ENCODE results near the gene PAGR1.

The PAGR1 gene

DNA sequence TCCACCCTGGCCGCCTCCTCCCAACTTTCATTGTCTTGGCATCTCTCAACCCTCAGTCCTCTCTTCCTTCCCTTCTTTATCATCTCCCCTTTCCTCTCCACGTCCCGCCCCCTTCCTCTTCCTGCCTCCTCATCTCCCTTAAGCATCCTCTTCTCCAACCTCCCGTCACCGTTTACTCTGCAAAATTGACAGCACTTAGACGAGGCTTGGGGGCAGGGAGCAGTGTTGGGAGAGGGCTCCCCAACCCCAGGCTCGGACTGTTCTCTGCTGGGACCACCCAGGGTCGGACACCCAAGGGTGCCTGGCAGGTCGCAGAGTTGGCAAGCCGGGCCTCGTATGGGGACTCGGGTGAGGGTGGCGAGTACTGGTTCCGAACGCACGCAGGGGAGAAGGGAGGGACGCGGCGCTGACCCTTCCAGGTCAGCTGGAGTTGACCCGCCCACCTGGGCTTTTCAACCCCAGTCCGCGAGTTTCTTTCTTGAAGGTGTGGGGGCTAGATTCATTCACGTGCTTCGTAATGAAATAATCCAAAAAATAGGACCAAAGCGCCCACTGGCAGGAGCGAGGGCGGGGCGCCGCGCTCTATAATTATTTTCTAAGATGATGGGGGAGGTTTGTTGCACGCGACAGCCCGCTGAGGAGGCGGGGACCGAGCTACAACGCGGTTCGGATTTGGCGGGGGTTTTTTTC is 775 bp upstream of the PAGR1 start:
- TF ChIP-seq EGR1 (IDR thresholded peaks at IDR 0.05) = no peak
- no peak for TF ChIP-seq TCF12 (IDR thresholded peaks at IDR 0.05; ENCODE audit: low read depth)
- TF ChIP-seq, protein P1, sequence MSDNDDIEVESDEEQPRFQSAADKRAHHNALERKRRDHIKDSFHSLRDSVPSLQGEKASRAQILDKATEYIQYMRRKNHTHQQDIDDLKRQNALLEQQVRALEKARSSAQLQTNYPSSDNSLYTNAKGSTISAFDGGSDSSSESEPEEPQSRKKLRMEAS (IDR thresholded peaks at IDR 0.05) = no peak
- TF ChIP-seq ZBTB7A (IDR thresholded peaks at IDR 0.05; ENCODE audit: low read depth) = no peak
- TF ChIP-seq TAF1 (IDR thresholded peaks at IDR 0.05; ENCODE audit: low read depth) = no peak
- TF ChIP-seq, protein P2, sequence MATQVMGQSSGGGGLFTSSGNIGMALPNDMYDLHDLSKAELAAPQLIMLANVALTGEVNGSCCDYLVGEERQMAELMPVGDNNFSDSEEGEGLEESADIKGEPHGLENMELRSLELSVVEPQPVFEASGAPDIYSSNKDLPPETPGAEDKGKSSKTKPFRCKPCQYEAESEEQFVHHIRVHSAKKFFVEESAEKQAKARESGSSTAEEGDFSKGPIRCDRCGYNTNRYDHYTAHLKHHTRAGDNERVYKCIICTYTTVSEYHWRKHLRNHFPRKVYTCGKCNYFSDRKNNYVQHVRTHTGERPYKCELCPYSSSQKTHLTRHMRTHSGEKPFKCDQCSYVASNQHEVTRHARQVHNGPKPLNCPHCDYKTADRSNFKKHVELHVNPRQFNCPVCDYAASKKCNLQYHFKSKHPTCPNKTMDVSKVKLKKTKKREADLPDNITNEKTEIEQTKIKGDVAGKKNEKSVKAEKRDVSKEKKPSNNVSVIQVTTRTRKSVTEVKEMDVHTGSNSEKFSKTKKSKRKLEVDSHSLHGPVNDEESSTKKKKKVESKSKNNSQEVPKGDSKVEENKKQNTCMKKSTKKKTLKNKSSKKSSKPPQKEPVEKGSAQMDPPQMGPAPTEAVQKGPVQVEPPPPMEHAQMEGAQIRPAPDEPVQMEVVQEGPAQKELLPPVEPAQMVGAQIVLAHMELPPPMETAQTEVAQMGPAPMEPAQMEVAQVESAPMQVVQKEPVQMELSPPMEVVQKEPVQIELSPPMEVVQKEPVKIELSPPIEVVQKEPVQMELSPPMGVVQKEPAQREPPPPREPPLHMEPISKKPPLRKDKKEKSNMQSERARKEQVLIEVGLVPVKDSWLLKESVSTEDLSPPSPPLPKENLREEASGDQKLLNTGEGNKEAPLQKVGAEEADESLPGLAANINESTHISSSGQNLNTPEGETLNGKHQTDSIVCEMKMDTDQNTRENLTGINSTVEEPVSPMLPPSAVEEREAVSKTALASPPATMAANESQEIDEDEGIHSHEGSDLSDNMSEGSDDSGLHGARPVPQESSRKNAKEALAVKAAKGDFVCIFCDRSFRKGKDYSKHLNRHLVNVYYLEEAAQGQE (IDR thresholded peaks at IDR 0.05; ENCODE audit: low read depth) = no peak
- no peak for TF ChIP-seq EP300 (IDR thresholded peaks at IDR 0.05; ENCODE audit: borderline replicate concordance)
- no peak for TF ChIP-seq TEAD4 (IDR thresholded peaks at IDR 0.05)
- no peak for TF ChIP-seq CEBPB (IDR thresholded peaks at IDR 0.05)
- TF ChIP-seq, protein P3, sequence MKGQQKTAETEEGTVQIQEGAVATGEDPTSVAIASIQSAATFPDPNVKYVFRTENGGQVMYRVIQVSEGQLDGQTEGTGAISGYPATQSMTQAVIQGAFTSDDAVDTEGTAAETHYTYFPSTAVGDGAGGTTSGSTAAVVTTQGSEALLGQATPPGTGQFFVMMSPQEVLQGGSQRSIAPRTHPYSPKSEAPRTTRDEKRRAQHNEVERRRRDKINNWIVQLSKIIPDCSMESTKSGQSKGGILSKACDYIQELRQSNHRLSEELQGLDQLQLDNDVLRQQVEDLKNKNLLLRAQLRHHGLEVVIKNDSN (IDR thresholded peaks at IDR 0.05) = no peak
- no peak for TF ChIP-seq FOXM1 (IDR thresholded peaks at IDR 0.05; ENCODE audit: borderline replicate concordance, low read depth)
- no peak for TF ChIP-seq YY1 (IDR thresholded peaks at IDR 0.05; ENCODE audit: low read depth)

DNA sequence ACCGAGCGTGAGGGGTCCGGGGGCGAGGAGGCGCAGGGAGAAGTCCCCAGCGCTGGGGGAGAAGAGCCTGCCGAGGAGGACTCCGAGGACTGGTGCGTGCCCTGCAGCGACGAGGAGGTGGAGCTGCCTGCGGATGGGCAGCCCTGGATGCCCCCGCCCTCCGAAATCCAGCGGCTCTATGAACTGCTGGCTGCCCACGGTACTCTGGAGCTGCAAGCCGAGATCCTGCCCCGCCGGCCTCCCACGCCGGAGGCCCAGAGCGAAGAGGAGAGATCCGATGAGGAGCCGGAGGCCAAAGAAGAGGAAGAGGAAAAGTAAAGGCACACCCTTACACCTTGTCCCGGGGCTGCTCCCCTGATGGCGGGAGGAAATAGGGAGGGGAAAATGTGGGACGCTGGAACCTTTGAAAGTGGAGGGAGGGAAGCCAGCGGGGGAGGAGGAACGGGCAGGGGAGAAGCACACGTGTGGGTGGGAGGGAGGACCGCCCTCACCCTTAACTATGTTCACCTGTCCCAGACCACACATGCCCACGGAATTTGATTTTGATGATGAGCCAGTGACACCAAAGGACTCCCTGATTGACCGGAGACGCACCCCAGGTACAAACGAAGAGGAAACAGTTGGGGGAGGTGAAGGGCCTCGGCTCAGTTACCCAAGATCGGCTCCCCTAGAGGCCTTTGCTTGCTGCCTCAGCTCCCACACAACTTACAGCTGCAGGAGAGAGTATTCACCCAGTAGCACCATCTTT is 916 bp downstream of the PAGR1 start:
- TF ChIP-seq, protein P3 (IDR thresholded peaks at IDR 0.05) = 0 out of 2 replicates have a peak, but pooled peaks have one; percentile 20
- TF ChIP-seq, protein P1 (IDR thresholded peaks at IDR 0.05) = peak; percentile 54; the same call in 1 of the 2 replicates
- TF ChIP-seq EGR1 (IDR thresholded peaks at IDR 0.05) (0 out of 2 replicates have a peak, but pooled peaks have one; percentile 42), FOXM1 (IDR thresholded peaks at IDR 0.05; ENCODE audit: borderline replicate concordance, low read depth) (no peak), NFIC (IDR thresholded peaks at IDR 0.05) (no peak)

DNA sequence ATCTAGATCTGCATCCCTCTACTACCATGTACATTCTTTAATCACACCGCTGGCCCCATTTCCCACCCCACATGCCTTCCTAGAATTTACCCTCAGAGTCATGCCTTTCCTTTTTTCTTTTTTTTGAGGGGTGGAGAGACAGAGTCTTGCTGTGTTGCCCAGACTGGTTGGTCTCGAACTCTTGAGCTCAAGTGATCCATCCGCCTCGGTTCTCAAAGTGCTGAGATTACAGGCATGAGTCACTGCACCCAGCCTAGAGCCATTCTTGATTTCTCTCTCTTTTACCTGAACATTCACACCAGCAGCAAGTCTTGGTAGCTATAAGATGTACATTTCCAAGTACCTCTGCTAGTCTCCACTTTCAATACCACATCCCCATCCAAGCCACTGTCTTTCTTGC is 2.1 kb downstream of the PAGR1 start:
- TF ChIP-seq, protein P2 (IDR thresholded peaks at IDR 0.05; ENCODE audit: low read depth) = no peak
- no peak for TF ChIP-seq CEBPB (IDR thresholded peaks at IDR 0.05)
- TF ChIP-seq, protein P1 (IDR thresholded peaks at IDR 0.05) = no peak
- no peak for TF ChIP-seq RAD21 (IDR thresholded peaks at IDR 0.05; ENCODE audit: low read depth)
- TF ChIP-seq, protein P3 (IDR thresholded peaks at IDR 0.05) = no peak
- no peak for TF ChIP-seq CREB1 (IDR thresholded peaks at IDR 0.05; ENCODE audit: low read depth)
- TF ChIP-seq EGR1 (IDR thresholded peaks at IDR 0.05) = no peak
- TF ChIP-seq YY1 (IDR thresholded peaks at IDR 0.05; ENCODE audit: low read depth) = no peak
- no peak for TF ChIP-seq EP300 (IDR thresholded peaks at IDR 0.05; ENCODE audit: borderline replicate concordance)
- no peak for TF ChIP-seq ZBTB7A (IDR thresholded peaks at IDR 0.05; ENCODE audit: low read depth)
- TF ChIP-seq TCF12 (IDR thresholded peaks at IDR 0.05; ENCODE audit: low read depth) = no peak
- no peak for TF ChIP-seq FOXM1 (IDR thresholded peaks at IDR 0.05; ENCODE audit: borderline replicate concordance, low read depth)

DNA sequence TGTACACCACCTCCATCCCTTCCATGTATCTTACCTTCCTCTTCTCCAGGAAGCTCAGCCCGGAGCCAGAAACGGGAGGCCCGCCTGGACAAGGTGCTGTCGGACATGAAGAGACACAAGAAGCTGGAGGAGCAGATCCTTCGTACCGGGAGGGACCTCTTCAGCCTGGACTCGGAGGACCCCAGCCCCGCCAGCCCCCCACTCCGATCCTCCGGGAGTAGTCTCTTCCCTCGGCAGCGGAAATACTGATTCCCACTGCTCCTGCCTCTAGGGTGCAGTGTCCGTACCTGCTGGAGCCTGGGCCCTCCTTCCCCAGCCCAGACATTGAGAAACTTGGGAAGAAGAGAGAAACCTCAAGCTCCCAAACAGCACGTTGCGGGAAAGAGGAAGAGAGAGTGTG is 3.6 kb downstream of the PAGR1 start:
- TF ChIP-seq TEAD4 (IDR thresholded peaks at IDR 0.05) = no peak
- TF ChIP-seq FOXM1 (IDR thresholded peaks at IDR 0.05; ENCODE audit: borderline replicate concordance, low read depth) = no peak
- TF ChIP-seq CREB1 (IDR thresholded peaks at IDR 0.05; ENCODE audit: low read depth) = no peak
- TF ChIP-seq TAF1 (IDR thresholded peaks at IDR 0.05; ENCODE audit: low read depth) = no peak
- TF ChIP-seq RAD21 (IDR thresholded peaks at IDR 0.05; ENCODE audit: low read depth) = no peak
- TF ChIP-seq CEBPB (IDR thresholded peaks at IDR 0.05) = no peak
- TF ChIP-seq NFIC (IDR thresholded peaks at IDR 0.05) = no peak
- no peak for TF ChIP-seq TCF12 (IDR thresholded peaks at IDR 0.05; ENCODE audit: low read depth)
- no peak for TF ChIP-seq EP300 (IDR thresholded peaks at IDR 0.05; ENCODE audit: borderline replicate concordance)
- TF ChIP-seq YY1 (IDR thresholded peaks at IDR 0.05; ENCODE audit: low read depth) = no peak
- TF ChIP-seq EGR1 (IDR thresholded peaks at IDR 0.05) = no peak
